Colonic mucosa (tissue), 4 donors: ENCODE results near the gene COL4A4. TPM values are rescaled to one million over a fixed set of nuclear protein-coding genes. Genes with fewer than 3 reads are reported as not detected.
"Not testable (repeated sequence)": the region's sequence is repeated elsewhere in the genome, so short reads cannot be mapped to it uniquely, and the experiment has no call there.

Experiments used
- DNase-seq: peaks from one replicate; pipeline ENCODE4 v3.0.0-alpha.2; 2020
- H3K27ac ChIP-seq: fragments of 200-600 bp; one replicate; pipeline ENCODE4 v1.8.0; 2021
- H3K27me3 ChIP-seq: fragments of 200-600 bp; one replicate; pipeline ENCODE4 v1.8.0; 2021
- H3K36me3 ChIP-seq: fragments of 200-600 bp; one replicate; pipeline ENCODE4 v1.8.0; 2021
- H3K4me1 ChIP-seq: fragments of 200-600 bp; one replicate; pipeline ENCODE4 v1.8.0; 2021; ENCODE audit warnings: mild to moderate bottlenecking
- H3K4me3 ChIP-seq: fragments of 200-600 bp; one replicate; pipeline ENCODE4 v1.8.0; 2021
- H3K9ac ChIP-seq, 2 donors: one replicate each; pipeline ENCODE4 v1.7.0; 2013; ENCODE audit warnings: control low read depth in 2 of 2, low read depth in 2 of 2, low read length in 2 of 2
- H3K9me3 ChIP-seq: fragments of 200-600 bp; one replicate; pipeline ENCODE4 v1.8.0; 2021
- CTCF ChIP-seq: fragments of 200-600 bp; IDR thresholded peaks from one replicate; pipeline ENCODE4 v1.8.0; 2022; ENCODE audit warnings: antibody characterized with exemption, mild to moderate bottlenecking
- intact Hi-C: fragments of 100-400 bp; cut with DNase I; formaldehyde crosslinking; loops from one replicate; pipeline ENCODE4 v1.14.1; 2022
- total RNA-seq, 2 donors: library from RNA; stranded (reverse); fragmentation: NEBNext Ultra II Directional in 1 of 2; extraction: Animal tissue kit (Norgen Biotek cat#: 25700) in 1 of 2; gene quantifications; one replicate each; pipeline ENCODE4 v1.2.1, GENCODE V29; 2021
- donor health status: healthy.
- donor health status: DM: no; HTN: no; CAD: no.
- donor health status: DM: no; HTN: no; CAD: no.

Gene COL4A4
- total RNA-seq, 2 donors from 2014 or later, result 0.40 to 0.93 TPM

GRCh38 chr2:227179988-227180685, 16.1 kb upstream of the COL4A4 start:
- Histone ChIP-seq H3K27me3 (no peaks in the 10 kb centered on the region), H3K9ac (no peak overlapping the region)
- intact Hi-C loops, result no loop called here

GRCh38 chr2:227177592-227178336, 13.8 kb upstream of the COL4A4 start:
- Histone ChIP-seq H3K27ac (no peak overlapping the region), H3K4me3 (no peak overlapping the region), H3K27me3 (no peaks in the 10 kb centered on the region), H3K4me1 (no peaks in the 10 kb centered on the region), H3K9ac (no peak overlapping the region), H3K9me3 (no peaks in the 10 kb centered on the region), H3K36me3 (no peaks in the 10 kb centered on the region)
- TF ChIP-seq CTCF, result no peak
- DNase-seq, result no peak
- intact Hi-C loops, result no loop called here

More at GRCh38 chr2:227179988-227180685, 16.1 kb upstream of the COL4A4 start:
- Histone ChIP-seq H3K4me3 (no peak overlapping the region), H3K27ac (no peak overlapping the region), H3K36me3 (no peaks in the 10 kb centered on the region), H3K4me1 (no peaks in the 10 kb centered on the region), H3K9me3 (no peaks in the 10 kb centered on the region)
- TF ChIP-seq CTCF, result no peak
- DNase-seq, result no peak

- H3K36me3 ChIP-seq, H3K4me1 ChIP-seq, H3K9ac ChIP-seq, H3K9me3 ChIP-seq, DNase-seq, H3K27ac ChIP-seq, H3K27me3 ChIP-seq, H3K4me3 ChIP-seq, intact Hi-C loops: not testable (repeated sequence)
Observed at GRCh38 chr2:227171779-227172178, 7.8 kb upstream of the COL4A4 start.

GRCh38 chr2:227164763-227165291, 822 bp upstream of the COL4A4 start:
- peak overlapping the region in 1 of 2 donors; percentile 65 for H3K9ac ChIP-seq
- peak; percentile 29 for DNase-seq
- TF ChIP-seq CTCF, result no peak
- no peaks in the 10 kb centered on the region for H3K36me3 ChIP-seq
- peaks cover 5% of the 10 kb centered on the region for H3K27me3 ChIP-seq
- no peaks in the 10 kb centered on the region for H3K9me3 ChIP-seq
- H3K4me1 ChIP-seq, result no peaks in the 10 kb centered on the region
- H3K27ac ChIP-seq, result no peak overlapping the region
- peak overlapping the region; percentile 44 for H3K4me3 ChIP-seq
- intact Hi-C loops, result no loop called here

GRCh38 chr2:227163485-227163997, 464 bp downstream of the COL4A4 start:
- intact Hi-C loops, result no loop called here
- TF ChIP-seq CTCF, result no peak
- Histone ChIP-seq H3K27ac (no peak overlapping the region), H3K4me1 (no peaks in the 10 kb centered on the region), H3K27me3 (peaks cover 5% of the 10 kb centered on the region), H3K9me3 (no peaks in the 10 kb centered on the region), H3K4me3 (peak overlapping the region; percentile 44), H3K9ac (peak overlapping the region; percentile 30 to 64), H3K36me3 (no peaks in the 10 kb centered on the region)
- DNase-seq, result peak; percentile 18
